Smooth muscle cell (in vitro differentiated cells): ENCODE measurements around the gene BLTP3A. TPM values are rescaled to one million over a fixed set of nuclear protein-coding genes. Genes with fewer than 3 reads are reported as not detected.
"Not testable (repeated sequence)": the region's sequence is repeated elsewhere in the genome, so short reads cannot be mapped to it uniquely, and the experiment has no call there.

Experiments used
- DNase-seq: peaks from one replicate; lab custom pipeline; 2025; ENCODE audit not compliant: unreplicated experiment; lab: John Stamatoyannopoulos, UW
- H2AFZ ChIP-seq: fragments of 200-600 bp; sonication (generic); 2 replicates; pipeline ENCODE4 v1.6.0; 2016; ENCODE audit warnings: antibody characterized with exemption, low read depth, mild to moderate bottlenecking
- H3F3A ChIP-seq: fragments of 200-600 bp; sonication (generic); 2 replicates; pipeline ENCODE4 v1.6.0; 2017; ENCODE audit warnings: antibody characterized with exemption, low read depth
- H3K27ac ChIP-seq: fragments of 200-600 bp; sonication (generic); 2 replicates; pipeline ENCODE4 v1.5.1; 2016; ENCODE audit warnings: low read depth, mild to moderate bottlenecking
- H3K27me3 ChIP-seq: fragments of 200-600 bp; sonication (generic); 2 replicates; pipeline ENCODE4 v1.6.1; 2016; ENCODE audit warnings: low read depth, mild to moderate bottlenecking
- H3K36me3 ChIP-seq: fragments of 200-600 bp; sonication (generic); 2 replicates; pipeline ENCODE4 v1.5.1; 2016; ENCODE audit warnings: low read depth
- H3K4me1 ChIP-seq: fragments of 200-600 bp; sonication (generic); 2 replicates; pipeline ENCODE4 v1.5.1; 2016; ENCODE audit warnings: low read depth
- H3K4me2 ChIP-seq: fragments of 200-600 bp; sonication (generic); 2 replicates; pipeline ENCODE4 v1.6.0; 2016; ENCODE audit warnings: mild to moderate bottlenecking
- H3K4me3 ChIP-seq: fragments of 200-600 bp; sonication (generic); 2 replicates; pipeline ENCODE4 v1.5.1; 2016; ENCODE audit warnings: mild to moderate bottlenecking
- H3K79me2 ChIP-seq: fragments of 200-600 bp; sonication (generic); 2 replicates; pipeline ENCODE4 v1.6.0; 2016; ENCODE audit warnings: low read depth, mild to moderate bottlenecking
- H3K9ac ChIP-seq: fragments of 200-600 bp; sonication (generic); 2 replicates; pipeline ENCODE4 v1.6.0; 2016; ENCODE audit warnings: low read depth
- H3K9me3 ChIP-seq: fragments of 200-600 bp; sonication (generic); replicated peaks from 2 replicates; pipeline ENCODE4 v1.5.1; 2016; ENCODE audit warnings: low read depth
- H4K20me1 ChIP-seq: fragments of 200-600 bp; sonication (generic); 2 replicates; pipeline ENCODE4 v1.6.0; 2016; ENCODE audit warnings: low read depth
- CTCF ChIP-seq: fragments of 200-600 bp; sonication (generic); IDR thresholded peaks from 2 replicates; pipeline ENCODE4 v1.5.1; 2017; ENCODE audit warnings: borderline replicate concordance, mild to moderate bottlenecking, antibody characterized with exemption; ENCODE audit not compliant: insufficient read depth, poor library complexity, severe bottlenecking
- WGBS: methylation state at CpG from one replicate; pipeline ENCODE4 v1.1.7; 2016; ENCODE audit warnings: low lambda C conversion rate; 5-methylcytosine and 5-hydroxymethylcytosine counted together
- polyA plus RNA-seq: library from polyadenylated mRNA; unstranded; fragments of >200 nt; fragmentation: Nextera tagmentation; extraction: Ambion mirVana; gene quantifications from 2 replicates; pipeline ENCODE4 v1.2.1, GENCODE V29; 2016
- total RNA-seq: library from RNA; depleted of rRNA; stranded (reverse); fragments of >200 nt; gene quantifications from 2 replicates; pipeline ENCODE4 v1.2.3, GENCODE V29; 2014

Gene BLTP3A
- total and polyA plus RNA-seq, 2 experiments from 2014 or later, result 1.0 to 5.2 TPM

- Histone ChIP-seq H3K4me1 (no peaks in the 10 kb centered on the region), H4K20me1 (peaks cover 11% of the 10 kb centered on the region), H2AFZ (no peak overlapping the region), H3K27me3 (no peaks in the 10 kb centered on the region), H3K4me2 (no peak overlapping the region), H3K36me3 (peaks cover 7% of the 10 kb centered on the region), H3K79me2 (no peaks in the 10 kb centered on the region), H3K27ac (no peak overlapping the region), H3K9me3 (no peaks in the 10 kb centered on the region), H3F3A (peaks cover 5% of the 10 kb centered on the region), H3K4me3 (no peak overlapping the region), H3K9ac (no peak overlapping the region)
- WGBS, result 95% methylated on average over 2 of the region's 2 CpGs
- TF ChIP-seq CTCF, result no peak
- DNase-seq, result no peak
Measured at GRCh38 chr6:34774967-34775366, 16.9 kb upstream of the BLTP3A start.

GRCh38 chr6:34785375-34785774 is 6.5 kb upstream of the BLTP3A start:
- H3K9ac ChIP-seq, H3K4me3 ChIP-seq, H3K36me3 ChIP-seq, H3K4me1 ChIP-seq, H3K4me2 ChIP-seq, H3K9me3 ChIP-seq, H3K79me2 ChIP-seq, H4K20me1 ChIP-seq, H2AFZ ChIP-seq, DNase-seq, H3K27me3 ChIP-seq, H3F3A ChIP-seq, H3K27ac ChIP-seq: not testable (repeated sequence)
- WGBS, result 76% methylated on average over 7 of the region's 9 CpGs

GRCh38 chr6:34787152-34787551 is 4.7 kb upstream of the BLTP3A start:
- not testable (repeated sequence) for H3K27ac ChIP-seq, H3K4me1 ChIP-seq, H3K4me2 ChIP-seq, H3K9ac ChIP-seq, H4K20me1 ChIP-seq, DNase-seq, H3K36me3 ChIP-seq, H3F3A ChIP-seq, H2AFZ ChIP-seq, H3K27me3 ChIP-seq, H3K79me2 ChIP-seq, H3K4me3 ChIP-seq, H3K9me3 ChIP-seq
- 88% methylated on average over 2 of the region's 2 CpGs for WGBS

- no peak for DNase-seq
- Histone ChIP-seq H3K9me3 (no peaks in the 10 kb centered on the region), H3K4me1 (peaks cover 5% of the 10 kb centered on the region), H2AFZ (no peak overlapping the region), H3K27me3 (no peaks in the 10 kb centered on the region), H4K20me1 (no peaks in the 10 kb centered on the region), H3K27ac (no peak overlapping the region), H3F3A (no peaks in the 10 kb centered on the region), H3K4me2 (no peak overlapping the region), H3K4me3 (no peak overlapping the region), H3K36me3 (no peaks in the 10 kb centered on the region), H3K9ac (no peak overlapping the region), H3K79me2 (peaks cover 8% of the 10 kb centered on the region)
- WGBS, result 95% methylated on average over 5 of the region's 5 CpGs
- no peak for TF ChIP-seq CTCF
Measured at GRCh38 chr6:34788111-34788510, 3.8 kb upstream of the BLTP3A start.

- no peaks in the 10 kb centered on the region for H4K20me1 ChIP-seq
- H3K27me3 ChIP-seq, result no peaks in the 10 kb centered on the region
- peaks cover 5% of the 10 kb centered on the region for H3K4me1 ChIP-seq
- H3K4me2 ChIP-seq, result peak overlapping the region; percentile 99
- H3K9ac ChIP-seq, result peak overlapping the region; percentile 71
- H3K27ac ChIP-seq, result no peak overlapping the region
- no peak for TF ChIP-seq CTCF
- peaks cover 30% of the 10 kb centered on the region for H3K79me2 ChIP-seq
- peak overlapping the region; percentile 88 for H3K4me3 ChIP-seq
- 12% methylated on average over 19 of the region's 19 CpGs for WGBS
- peak; percentile 29 for DNase-seq
- peaks cover 3% of the 10 kb centered on the region for H3F3A ChIP-seq
- peak overlapping the region; percentile 99 for H2AFZ ChIP-seq
- no peaks in the 10 kb centered on the region for H3K9me3 ChIP-seq
- H3K36me3 ChIP-seq, result no peaks in the 10 kb centered on the region
Measured at GRCh38 chr6:34791164-34791700, 651 bp upstream of the BLTP3A start.
